Peyer's patch (tissue), 4 donors: ENCODE data around the gene POMT1. TPM values are rescaled to one million over a fixed set of nuclear protein-coding genes. Genes with fewer than 3 reads are reported as not detected.

Experiments
- DNase-seq, 3 donors: peaks; one replicate each; pipeline ENCODE4 v3.0.0-alpha.2; 2017 to 2019
- H3K27ac ChIP-seq, 4 donors: fragments of 200-600 bp; sonication (generic); one replicate each; pipeline ENCODE4 v1.5.1; 2016 to 2019
- H3K27me3 ChIP-seq, 2 donors: fragments of 200-600 bp; sonication (generic); one replicate each; pipeline ENCODE4 v1.5.1; 2019
- H3K36me3 ChIP-seq, 3 donors: fragments of 200-600 bp; sonication (generic); one replicate each; pipeline ENCODE4 v1.5.1; 2016 to 2019
- H3K4me1 ChIP-seq, 4 donors: fragments of 200-600 bp; sonication (generic); one replicate each; pipeline ENCODE4 v1.5.1; 2016 to 2019
- H3K4me3 ChIP-seq, 4 donors: fragments of 200-600 bp; sonication (generic); 1 replicate in 3 of 4; 2 replicates in 1 of 4; pipeline ENCODE4 v1.5.1; 2016 to 2019; ENCODE audit warnings: mild to moderate bottlenecking in 1 of 4
- H3K9me3 ChIP-seq, 4 donors: fragments of 200-600 bp; sonication (generic); one replicate each; pipeline ENCODE4 v1.5.1; 2016 to 2019; ENCODE audit warnings: mild to moderate bottlenecking in 1 of 4
- CTCF ChIP-seq, 6 experiments: fragments of 450-650 bp in 4 of 6; fragments of 200-600 bp in 2 of 6; sonication (generic) in 1 of 6; IDR thresholded peaks; one replicate each; pipeline ENCODE4 v1.5.1; 2017 to 2019; ENCODE audit warnings: antibody characterized with exemption in 6 of 6, mild to moderate bottlenecking in 3 of 6, moderate library complexity in 1 of 6
- POLR2A ChIP-seq, 2 donors: fragments of 450-650 bp; IDR thresholded peaks; one replicate each; pipeline ENCODE4 v1.5.1; 2017; ENCODE audit warnings: antibody characterized with exemption in 2 of 2, mild to moderate bottlenecking in 2 of 2, moderate library complexity in 2 of 2
- total RNA-seq, 4 donors: library from RNA; depleted of rRNA; stranded (reverse); fragments of >200 nt; gene quantifications; one replicate each; pipeline ENCODE4 v1.1.0, GENCODE V29; 2016

POMT1 gene
- total RNA-seq, 4 donors from 2014 or later, result 37.1 to 94.8 (median 46.1) TPM

- Histone ChIP-seq H3K27me3 (no peaks in the 10 kb centered on the region), H3K4me1 (peaks cover 0 to 3% (median 0%) of the 10 kb centered on the region in 4 donors), H3K4me3 (no peak overlapping the region), H3K27ac (no peak overlapping the region), H3K36me3 (peaks cover 0 to 90% (median 4%) of the 10 kb centered on the region in 3 donors), H3K9me3 (no peaks in the 10 kb centered on the region)
- DNase-seq, result peak in 1 of 3 donors; percentile 38
- no peak for TF ChIP-seq CTCF (IDR thresholded peaks at IDR 0.05)
- TF ChIP-seq POLR2A (IDR thresholded peaks at IDR 0.05), result no peak
Measured at GRCh38 chr9:131464354-131465000, 38.2 kb upstream of the POMT1 start.

DNA sequence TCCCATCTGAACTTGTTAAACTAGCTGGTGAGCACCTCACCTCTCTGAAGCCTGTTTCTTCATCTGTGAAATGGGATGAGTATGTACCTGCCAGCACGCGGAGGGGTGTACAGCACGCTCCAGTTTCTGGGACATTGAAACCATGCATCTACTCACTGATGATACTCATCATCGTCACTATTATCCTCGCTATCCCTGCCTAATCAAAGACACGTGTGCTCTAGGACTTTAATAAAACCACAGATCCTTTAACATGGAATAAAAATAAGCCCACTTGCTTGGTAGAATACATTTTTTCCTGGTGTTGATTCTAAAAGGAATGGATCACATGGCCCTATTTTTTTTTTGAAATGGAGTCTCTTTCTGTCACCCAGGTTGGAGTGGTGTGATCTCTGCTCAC is 37.3 kb upstream of the POMT1 start:
- DNase-seq, result peak in 1 of 3 donors; percentile 27
- H3K9me3 ChIP-seq, result no peaks in the 10 kb centered on the region
- TF ChIP-seq POLR2A (IDR thresholded peaks at IDR 0.05), result no peak
- TF ChIP-seq CTCF (IDR thresholded peaks at IDR 0.05), result no peak
- H3K27me3 ChIP-seq, result no peaks in the 10 kb centered on the region
- no peak overlapping the region for H3K27ac ChIP-seq
- H3K4me3 ChIP-seq, result no peak overlapping the region
- H3K36me3 ChIP-seq, result peaks cover 0 to 90% (median 0%) of the 10 kb centered on the region in 3 donors
- peaks cover 0 to 3% (median 0%) of the 10 kb centered on the region in 4 donors for H3K4me1 ChIP-seq

DNA sequence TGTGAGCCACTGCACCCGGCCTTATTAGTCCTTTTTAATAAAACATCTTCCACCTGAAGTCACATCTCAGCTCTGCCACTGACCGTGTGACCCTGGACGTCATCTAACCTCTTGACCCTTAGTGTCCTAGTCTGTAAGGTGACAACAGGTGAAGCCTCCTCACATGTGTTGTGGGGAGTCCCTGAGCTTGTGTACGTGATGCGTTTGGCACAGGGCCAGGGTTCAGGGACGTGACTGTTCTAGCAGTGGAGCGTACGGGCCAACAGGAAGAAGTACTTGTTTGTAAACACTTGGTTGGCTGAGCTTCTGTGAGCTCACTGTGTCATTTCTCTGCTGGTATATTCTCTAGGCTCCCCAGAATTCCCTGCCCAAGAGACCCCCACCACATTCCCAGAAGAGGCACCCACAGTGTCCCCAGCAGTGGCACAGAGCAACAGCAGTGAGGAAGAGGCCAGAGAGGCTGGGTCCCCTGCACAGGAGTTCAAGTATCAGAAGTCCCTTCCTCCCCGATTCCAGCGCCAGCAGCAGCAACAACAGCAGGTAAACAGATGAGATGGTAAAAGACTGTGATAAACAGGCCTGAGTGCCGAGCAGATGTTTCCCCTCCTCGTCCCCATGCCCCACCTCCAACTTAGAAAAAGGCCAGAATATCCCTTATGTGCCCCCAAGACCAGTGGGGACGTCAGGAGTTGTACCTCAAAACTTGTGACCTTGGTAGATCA is 35.3 kb upstream of the POMT1 start:
- H3K4me3 ChIP-seq, result no peak overlapping the region
- peaks cover 0 to 90% (median 0%) of the 10 kb centered on the region in 3 donors for H3K36me3 ChIP-seq
- H3K9me3 ChIP-seq, result no peaks in the 10 kb centered on the region
- DNase-seq, result peak in 1 of 3 donors; percentile 48
- H3K4me1 ChIP-seq, result peaks cover 0 to 3% (median 0%) of the 10 kb centered on the region in 4 donors
- no peak overlapping the region for H3K27ac ChIP-seq
- no peak for TF ChIP-seq POLR2A (IDR thresholded peaks at IDR 0.05)
- TF ChIP-seq CTCF (IDR thresholded peaks at IDR 0.05), result no peak
- H3K27me3 ChIP-seq, result no peaks in the 10 kb centered on the region

GRCh38 chr9:131468031-131468430 is 34.7 kb upstream of the POMT1 start:
- Histone ChIP-seq H3K4me3 (no peak overlapping the region), H3K36me3 (peaks cover 0 to 94% (median 0%) of the 10 kb centered on the region in 3 donors), H3K9me3 (no peaks in the 10 kb centered on the region), H3K27me3 (no peaks in the 10 kb centered on the region), H3K27ac (no peak overlapping the region), H3K4me1 (peaks cover 0 to 3% (median 0%) of the 10 kb centered on the region in 4 donors)
- TF ChIP-seq POLR2A (IDR thresholded peaks at IDR 0.05) (no peak), CTCF (IDR thresholded peaks at IDR 0.05) (no peak)
- DNase-seq, result peak in 1 of 3 donors; percentile 14

DNA sequence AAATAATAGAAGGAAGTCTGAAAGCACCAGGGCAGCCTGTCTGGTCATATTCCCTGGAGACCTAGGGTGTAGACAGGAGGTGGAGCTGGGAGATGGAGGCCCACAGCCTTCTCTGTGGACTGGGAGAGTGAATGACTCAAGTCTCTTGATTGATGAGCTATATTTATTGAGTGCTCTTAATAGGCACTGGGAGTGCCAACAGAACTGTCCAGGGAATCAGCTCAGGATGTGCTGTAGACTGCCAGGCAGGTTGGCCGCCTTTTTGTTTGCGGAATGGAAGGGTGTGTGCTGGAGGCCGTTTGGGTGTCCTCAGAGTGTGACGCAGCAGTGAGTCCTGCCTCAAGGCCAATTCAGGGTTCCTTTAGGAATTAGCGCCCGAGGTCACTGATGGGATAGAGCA is 33.4 kb upstream of the POMT1 start:
- Histone ChIP-seq H3K4me3 (no peak overlapping the region), H3K36me3 (peaks cover 0 to 100% (median 0%) of the 10 kb centered on the region in 3 donors), H3K27me3 (no peaks in the 10 kb centered on the region), H3K9me3 (no peaks in the 10 kb centered on the region), H3K4me1 (peaks cover 0 to 3% (median 0%) of the 10 kb centered on the region in 4 donors), H3K27ac (no peak overlapping the region)
- no peak for TF ChIP-seq POLR2A (IDR thresholded peaks at IDR 0.05)
- TF ChIP-seq CTCF (IDR thresholded peaks at IDR 0.05), result no peak
- DNase-seq, result peak in 1 of 3 donors; percentile 18
